Astrocyte of the spinal cord (primary cell): ENCODE data around the gene PDLIM5.

Experiments used
- DNase-seq: peaks from one replicate; pipeline ENCODE4 v3.0.0; 2011; ENCODE audit warnings: low read depth, low spot score
- H3K4me3 ChIP-seq: 2 replicates; pipeline ENCODE4 v1.5.1; 2011; ENCODE audit warnings: low read depth, mild to moderate bottlenecking, low read length, moderate library complexity
- in situ Hi-C: cut with HindIII; loops from 2 replicates; pipeline ENCODE4 v1.10.0; 2017; ENCODE audit warnings: low sequenced_read_pairs
- TF ChIP-seq, protein P1 (sequence below): IDR thresholded peaks from 2 replicates; pipeline ENCODE4 v1.5.1; 2012; ENCODE audit warnings: low read depth, mild to moderate bottlenecking, low read length, inconsistent platforms

The PDLIM5 gene

DNA sequence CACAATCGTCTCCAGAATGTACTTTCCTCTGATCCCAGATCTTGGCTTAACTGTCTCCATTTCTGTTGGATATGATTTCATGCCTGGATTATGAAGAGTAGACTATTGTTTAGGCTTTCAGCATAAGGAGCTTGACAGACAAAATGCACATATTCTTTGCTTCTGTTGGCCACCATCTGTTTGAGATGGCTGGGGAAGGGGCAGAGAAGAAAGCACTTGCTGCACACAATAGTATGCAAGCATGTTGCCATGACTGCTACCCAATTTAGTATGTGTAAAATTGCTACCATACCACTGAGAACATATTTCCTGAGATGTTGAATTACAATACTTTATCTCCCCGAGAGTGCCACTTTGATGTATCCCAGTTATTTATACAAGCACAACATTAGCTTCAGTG lies 178.1 kb downstream of the PDLIM5 start:
- in situ Hi-C loops = no loop called here
- no peak overlapping the region for H3K4me3 ChIP-seq
- no peak for DNase-seq
- TF ChIP-seq, protein P1, sequence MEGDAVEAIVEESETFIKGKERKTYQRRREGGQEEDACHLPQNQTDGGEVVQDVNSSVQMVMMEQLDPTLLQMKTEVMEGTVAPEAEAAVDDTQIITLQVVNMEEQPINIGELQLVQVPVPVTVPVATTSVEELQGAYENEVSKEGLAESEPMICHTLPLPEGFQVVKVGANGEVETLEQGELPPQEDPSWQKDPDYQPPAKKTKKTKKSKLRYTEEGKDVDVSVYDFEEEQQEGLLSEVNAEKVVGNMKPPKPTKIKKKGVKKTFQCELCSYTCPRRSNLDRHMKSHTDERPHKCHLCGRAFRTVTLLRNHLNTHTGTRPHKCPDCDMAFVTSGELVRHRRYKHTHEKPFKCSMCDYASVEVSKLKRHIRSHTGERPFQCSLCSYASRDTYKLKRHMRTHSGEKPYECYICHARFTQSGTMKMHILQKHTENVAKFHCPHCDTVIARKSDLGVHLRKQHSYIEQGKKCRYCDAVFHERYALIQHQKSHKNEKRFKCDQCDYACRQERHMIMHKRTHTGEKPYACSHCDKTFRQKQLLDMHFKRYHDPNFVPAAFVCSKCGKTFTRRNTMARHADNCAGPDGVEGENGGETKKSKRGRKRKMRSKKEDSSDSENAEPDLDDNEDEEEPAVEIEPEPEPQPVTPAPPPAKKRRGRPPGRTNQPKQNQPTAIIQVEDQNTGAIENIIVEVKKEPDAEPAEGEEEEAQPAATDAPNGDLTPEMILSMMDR = no peak

DNA sequence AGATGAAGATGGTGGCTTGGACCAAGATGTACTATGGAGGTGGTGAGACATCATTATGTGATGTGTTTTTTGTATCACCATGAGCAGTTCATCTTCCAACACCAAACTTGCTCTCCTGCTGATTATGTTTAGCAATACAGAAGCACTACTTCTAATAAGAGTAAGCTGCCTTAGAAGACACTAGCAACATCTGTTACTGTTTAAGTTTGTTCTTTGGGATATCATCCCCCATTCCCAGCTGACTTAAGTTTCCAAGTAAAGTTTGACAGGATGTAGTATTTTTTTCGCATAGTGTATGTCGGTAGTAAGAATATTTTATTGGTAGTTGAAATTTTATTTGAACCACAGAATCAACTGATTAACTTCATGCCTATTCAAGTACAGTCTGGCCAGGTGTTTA lies 182.5 kb downstream of the PDLIM5 start:
- no peak overlapping the region for H3K4me3 ChIP-seq
- DNase-seq = peak; percentile 30
- in situ Hi-C loops = no loop called here
- TF ChIP-seq, protein P1 = no peak

DNA sequence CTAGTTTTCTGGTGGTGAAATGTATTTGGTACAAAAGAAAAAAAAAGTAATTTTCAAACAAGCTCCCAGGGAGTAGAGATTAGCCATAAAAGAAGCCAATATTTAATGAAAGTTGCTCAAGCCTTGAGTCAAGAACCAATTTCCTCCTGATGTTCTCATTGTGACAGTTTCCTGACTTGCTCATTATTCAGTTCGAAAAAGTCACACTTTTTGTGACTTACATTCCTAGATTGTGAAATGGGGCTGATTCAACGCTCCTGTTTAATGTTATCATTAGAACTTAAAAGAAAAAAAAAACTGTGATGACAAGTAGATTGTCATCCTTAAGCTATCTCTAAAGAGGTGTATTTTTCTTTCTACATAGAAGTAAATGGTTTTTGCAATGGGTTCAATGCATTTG lies 183.4 kb downstream of the PDLIM5 start:
- TF ChIP-seq, protein P1 = no peak
- in situ Hi-C loops = no loop called here
- no peak overlapping the region for H3K4me3 ChIP-seq
- DNase-seq = no peak

DNA sequence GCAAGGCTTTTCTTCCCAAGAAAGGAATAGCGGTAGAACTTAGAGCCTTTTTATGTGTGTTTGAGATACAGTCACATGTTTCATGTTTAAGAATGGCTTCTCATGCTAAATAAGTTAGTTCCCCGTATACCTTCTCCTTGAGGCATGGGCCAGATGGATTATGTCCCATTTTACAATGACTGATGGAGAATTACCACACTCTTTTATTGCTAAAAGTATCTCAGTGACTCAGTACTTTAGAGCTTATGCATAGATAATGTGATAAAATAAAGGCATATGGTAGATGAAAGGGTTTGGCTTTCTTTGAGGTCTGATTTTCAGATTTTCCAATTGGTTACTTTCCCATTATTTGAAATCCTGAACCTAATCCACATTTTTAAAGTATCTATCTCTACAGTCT lies 184.3 kb downstream of the PDLIM5 start:
- no peak for DNase-seq
- H3K4me3 ChIP-seq = no peak overlapping the region
- in situ Hi-C loops = no loop called here
- TF ChIP-seq, protein P1 = no peak

DNA sequence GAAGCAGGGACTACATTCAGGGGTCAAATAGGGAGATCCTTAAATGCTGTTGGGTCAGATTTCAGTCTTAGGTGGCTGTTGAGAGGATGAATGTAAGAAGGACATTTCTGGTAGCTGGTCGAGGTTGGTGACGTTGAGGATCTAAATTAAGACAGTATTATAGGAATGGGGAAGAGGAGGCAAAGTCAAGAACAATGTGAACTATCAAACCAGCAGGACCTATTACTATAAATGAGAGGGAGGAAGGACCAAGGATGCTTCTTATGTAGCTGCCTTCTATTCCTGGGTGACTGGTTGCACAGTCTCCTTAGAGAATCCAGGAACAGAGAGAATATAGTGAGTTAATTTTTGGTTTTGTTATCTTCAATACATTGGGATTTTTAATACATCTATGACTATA lies 187.6 kb downstream of the PDLIM5 start:
- in situ Hi-C loops = no loop called here
- TF ChIP-seq, protein P1 = no peak

DNA sequence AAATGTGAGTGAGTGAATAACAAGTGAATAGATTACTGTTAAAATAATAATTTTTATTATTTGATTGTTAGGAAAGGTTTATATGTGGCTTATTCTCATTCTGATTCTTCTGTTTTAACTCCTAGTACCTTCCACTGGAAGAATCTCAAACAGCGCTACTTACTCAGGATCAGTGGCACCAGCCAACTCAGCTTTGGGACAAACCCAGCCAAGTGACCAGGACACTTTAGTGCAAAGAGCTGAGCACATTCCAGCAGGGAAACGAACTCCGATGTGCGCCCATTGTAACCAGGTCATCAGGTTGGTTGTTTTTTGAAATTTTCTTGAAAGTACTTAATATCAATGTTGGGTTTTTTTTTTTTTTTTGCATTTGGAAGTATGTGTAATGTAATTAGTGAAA lies 188.4 kb downstream of the PDLIM5 start:
- H3K4me3 ChIP-seq = no peak overlapping the region
- TF ChIP-seq, protein P1 = no peak
- in situ Hi-C loops = no loop called here
- no peak for DNase-seq

More for the DNA sequence above, 187.6 kb downstream of the PDLIM5 start:
- DNase-seq = no peak
- H3K4me3 ChIP-seq = no peak overlapping the region
